A673 (cell line): ENCODE data around the gene DOK3.

ENCODE experiments used
- CTCF ChIP-seq: fragments of 300-800, 200-600 bp; sonication (generic); conservative IDR thresholded peaks from 2 replicates; pipeline ENCODE4 v1.5.1; 2017; ENCODE audit warnings: low read depth, mild to moderate bottlenecking, antibody characterized with exemption, low read length, moderate library complexity, mixed read lengths
- EZH2 ChIP-seq: fragments of 200-600 bp; sonication (generic); IDR thresholded peaks from 2 replicates; pipeline ENCODE4 v1.6.1; 2017; ENCODE audit warnings: borderline replicate concordance, low read depth, mild to moderate bottlenecking, mixed read lengths, antibody characterized with exemption, low read length; ENCODE audit not compliant: poor library complexity, severe bottlenecking

GRCh38 chr5:177474002-177474476, 35.6 kb downstream of the DOK3 start:
- TF ChIP-seq CTCF (no peak), EZH2 (no peak)
